OCI-LY7 (cell line): Measurements from ENCODE around the gene KRTAP3-3. TPM values are rescaled to one million over a fixed set of nuclear protein-coding genes. Genes with fewer than 3 reads are reported as not detected.
"Not testable (repeated sequence)": the region's sequence is repeated elsewhere in the genome, so short reads cannot be mapped to it uniquely, and the experiment has no call there.

Experiments
- BruUV-seq: library from RNA; stranded (reverse); fragments of 400-500 nt; replicated peaks from 2 replicates; lab custom pipeline; 2021; lab: Mats Ljungman, UMichigan
- CTCF ChIA-PET: fragments of 300-600 bp; sonication (Branson Sonifier 250); formaldehyde crosslinking; loops from one replicate; lab custom pipeline; 2022; ENCODE audit warnings: antibody characterized with exemption; ENCODE audit not compliant: unreplicated experiment; lab: Charles Lee
- POLR2A ChIA-PET: fragments of 300-600 bp; sonication (Branson Sonifier 250); formaldehyde crosslinking; loops from one replicate; lab custom pipeline; 2022; ENCODE audit warnings: antibody characterized with exemption; lab: Charles Lee
- DNase-seq: peaks from one replicate; pipeline ENCODE4 v3.0.0-alpha.2; 2015; ENCODE audit warnings: low spot score
- H2AFZ ChIP-seq: fragments of 200-600 bp; sonication (generic), shearing (Covaris generic); 2 replicates; pipeline ENCODE4 v1.6.1; 2014; ENCODE audit warnings: mild to moderate bottlenecking, antibody characterized with exemption, low read length, moderate library complexity
- H3K27ac ChIP-seq: fragments of 200-600 bp; sonication (generic); 2 replicates; pipeline ENCODE4 v1.5.1; 2014; ENCODE audit warnings: mixed run types, low read depth, mild to moderate bottlenecking, moderate library complexity, low read length, inconsistent platforms; ENCODE audit not compliant: poor library complexity, severe bottlenecking
- H3K36me3 ChIP-seq: fragments of 200-600 bp; sonication (generic); 2 replicates; pipeline ENCODE4 v1.6.1; 2014; ENCODE audit warnings: mild to moderate bottlenecking, antibody characterized with exemption, low read length, moderate library complexity, mixed read lengths; ENCODE audit not compliant: insufficient read depth
- H3K4me1 ChIP-seq: fragments of 200-600 bp; sonication (generic); 2 replicates; pipeline ENCODE4 v1.5.1; 2014; ENCODE audit warnings: mild to moderate bottlenecking, low read length; ENCODE audit not compliant: insufficient read depth, poor library complexity, severe bottlenecking
- H3K4me2 ChIP-seq: fragments of 200-600 bp; sonication (generic); 2 replicates; pipeline ENCODE4 v1.6.1; 2014; ENCODE audit warnings: mild to moderate bottlenecking, low read length
- H3K4me3 ChIP-seq: fragments of 200-600 bp; sonication (generic); 2 replicates; pipeline ENCODE4 v1.5.1; 2014; ENCODE audit warnings: mild to moderate bottlenecking, low read depth, low read length; ENCODE audit not compliant: poor library complexity, severe bottlenecking
- H3K79me2 ChIP-seq: fragments of 200-600 bp; sonication (generic); 2 replicates; pipeline ENCODE4 v1.6.1; 2016; ENCODE audit warnings: low read depth, mild to moderate bottlenecking, low read length, moderate library complexity, mixed read lengths; ENCODE audit not compliant: insufficient read depth
- H3K9me2 ChIP-seq: fragments of 200-600 bp; sonication (generic); 2 replicates; pipeline ENCODE4 v1.6.1; 2016; ENCODE audit warnings: mild to moderate bottlenecking, low read length, mixed read lengths; ENCODE audit not compliant: insufficient read depth
- H3K9me3 ChIP-seq: fragments of 200-600 bp; sonication (generic); 2 replicates; pipeline ENCODE4 v1.6.1; 2014; ENCODE audit warnings: mild to moderate bottlenecking, mixed run types, low read length, mixed read lengths
- H4K20me1 ChIP-seq: fragments of 200-600 bp; sonication (generic); 2 replicates; pipeline ENCODE4 v1.6.1; 2014; ENCODE audit warnings: mild to moderate bottlenecking, antibody characterized with exemption, low read length, moderate library complexity, mixed read lengths; ENCODE audit not compliant: insufficient read depth
- EZH2phosphoT487 ChIP-seq: fragments of 200-600 bp; sonication (generic); IDR thresholded peaks from 2 replicates; pipeline ENCODE4 v1.6.1; 2018; ENCODE audit warnings: low read depth, borderline replicate concordance, mild to moderate bottlenecking, mixed run types, antibody characterized with exemption, low read length, moderate library complexity, mixed read lengths
- intact Hi-C: fragments of 100-400 bp; cut with micrococcal nuclease; formaldehyde crosslinking; loops from one replicate; pipeline ENCODE4 v1.10.0; 2022; ENCODE audit not compliant: unreplicated experiment
- total RNA-seq, 2 experiments: library from RNA; depleted of rRNA in 1 of 2; stranded (reverse); fragments of >200 nt in 1 of 2; shearing (Covaris generic) in 1 of 2; gene quantifications; 2 replicates each; pipeline ENCODE4 v1.2.3, GENCODE V29; 2014 to 2022
- TF ChIP-seq, protein P1 (sequence below): fragments of 200-600 bp; sonication (generic); conservative IDR thresholded peaks from 2 replicates; pipeline ENCODE4 v1.5.1; 2014; ENCODE audit warnings: mild to moderate bottlenecking, antibody characterized with exemption, low read length, moderate library complexity, mixed read lengths

The KRTAP3-3 gene
- total RNA-seq, 2 experiments from 2014 or later: not detected

- ChIA-PET CTCF (no interaction called here), POLR2A (no interaction called here)
- BruUV-seq: no TSS peak
Measured at GRCh38 chr17:41037853-41038350, 43.9 kb upstream of the KRTAP3-3 start.

GRCh38 chr17:41034346-41034935, 40.5 kb upstream of the KRTAP3-3 start, which contains the start of gene KRTAP1-3:
Gene KRTAP1-3, minus strand, starts transcription at chr17:41034874. Its CDS starts 53 bp downstream, at chr17:41034821.
- H3K4me2 ChIP-seq, H4K20me1 ChIP-seq, H3K79me2 ChIP-seq, H3K27ac ChIP-seq, H3K9me2 ChIP-seq, H3K9me3 ChIP-seq, BruUV-seq, DNase-seq, intact Hi-C loops, H3K4me3 ChIP-seq, H3K36me3 ChIP-seq, H2AFZ ChIP-seq, H3K4me1 ChIP-seq, CTCF ChIA-PET: not testable (repeated sequence)
- POLR2A ChIA-PET: interaction anchor here (0.7 kb wide), 1 partner anchor 443 kb away, joined by 3 read pairs; no protein-coding TSS in a partner anchor

More at GRCh38 chr17:41037853-41038350, 43.9 kb upstream of the KRTAP3-3 start:
- Histone ChIP-seq H3K27ac (no peak overlapping the region), H2AFZ (no peak overlapping the region), H4K20me1 (no peaks in the 10 kb centered on the region), H3K4me3 (no peak overlapping the region), H3K4me2 (no peak overlapping the region), H3K79me2 (no peaks in the 10 kb centered on the region), H3K4me1 (no peaks in the 10 kb centered on the region), H3K36me3 (no peaks in the 10 kb centered on the region), H3K9me3 (no peaks in the 10 kb centered on the region), H3K9me2 (no peaks in the 10 kb centered on the region)
- intact Hi-C loops: no loop called here
- TF ChIP-seq, protein P1, sequence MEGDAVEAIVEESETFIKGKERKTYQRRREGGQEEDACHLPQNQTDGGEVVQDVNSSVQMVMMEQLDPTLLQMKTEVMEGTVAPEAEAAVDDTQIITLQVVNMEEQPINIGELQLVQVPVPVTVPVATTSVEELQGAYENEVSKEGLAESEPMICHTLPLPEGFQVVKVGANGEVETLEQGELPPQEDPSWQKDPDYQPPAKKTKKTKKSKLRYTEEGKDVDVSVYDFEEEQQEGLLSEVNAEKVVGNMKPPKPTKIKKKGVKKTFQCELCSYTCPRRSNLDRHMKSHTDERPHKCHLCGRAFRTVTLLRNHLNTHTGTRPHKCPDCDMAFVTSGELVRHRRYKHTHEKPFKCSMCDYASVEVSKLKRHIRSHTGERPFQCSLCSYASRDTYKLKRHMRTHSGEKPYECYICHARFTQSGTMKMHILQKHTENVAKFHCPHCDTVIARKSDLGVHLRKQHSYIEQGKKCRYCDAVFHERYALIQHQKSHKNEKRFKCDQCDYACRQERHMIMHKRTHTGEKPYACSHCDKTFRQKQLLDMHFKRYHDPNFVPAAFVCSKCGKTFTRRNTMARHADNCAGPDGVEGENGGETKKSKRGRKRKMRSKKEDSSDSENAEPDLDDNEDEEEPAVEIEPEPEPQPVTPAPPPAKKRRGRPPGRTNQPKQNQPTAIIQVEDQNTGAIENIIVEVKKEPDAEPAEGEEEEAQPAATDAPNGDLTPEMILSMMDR: no peak
- no peak for TF ChIP-seq EZH2phosphoT487
- DNase-seq: no peak

- DNase-seq: no peak
- no peak within 1 kb of the TSS for H3K4me2 ChIP-seq
- intact Hi-C loops: no loop called here
Measured at GRCh38 chr17:41029633-41030245, 35.8 kb upstream of the KRTAP3-3 start, which contains the start of gene KRTAP1-4. Gene KRTAP1-4, minus strand, starts transcription at chr17:41030195. Its CDS starts 117 bp downstream, at chr17:41030078.

More at GRCh38 chr17:41029633-41030245, 35.8 kb upstream of the KRTAP3-3 start, which contains the start of gene KRTAP1-4:
- no TSS peak for BruUV-seq
- Histone ChIP-seq H3K4me3 (no peak within 1 kb of the TSS), H3K9me2 (no peaks in the 10 kb centered on the region), H3K79me2 (no peaks in the 10 kb centered on the region), H3K27ac (no peak within 1 kb of the TSS), H4K20me1 (no peaks in the 10 kb centered on the region), H2AFZ (no peak within 1 kb of the TSS), H3K9me3 (no peaks in the 10 kb centered on the region), H3K4me1 (no peaks in the 10 kb centered on the region), H3K36me3 (no peaks in the 10 kb centered on the region)
- ChIA-PET POLR2A (no interaction called here), CTCF (no interaction called here)
- TF ChIP-seq, protein P1: no peak
- TF ChIP-seq EZH2phosphoT487: no peak
